ENCODE measurements around the gene LDB2.

DNA sequence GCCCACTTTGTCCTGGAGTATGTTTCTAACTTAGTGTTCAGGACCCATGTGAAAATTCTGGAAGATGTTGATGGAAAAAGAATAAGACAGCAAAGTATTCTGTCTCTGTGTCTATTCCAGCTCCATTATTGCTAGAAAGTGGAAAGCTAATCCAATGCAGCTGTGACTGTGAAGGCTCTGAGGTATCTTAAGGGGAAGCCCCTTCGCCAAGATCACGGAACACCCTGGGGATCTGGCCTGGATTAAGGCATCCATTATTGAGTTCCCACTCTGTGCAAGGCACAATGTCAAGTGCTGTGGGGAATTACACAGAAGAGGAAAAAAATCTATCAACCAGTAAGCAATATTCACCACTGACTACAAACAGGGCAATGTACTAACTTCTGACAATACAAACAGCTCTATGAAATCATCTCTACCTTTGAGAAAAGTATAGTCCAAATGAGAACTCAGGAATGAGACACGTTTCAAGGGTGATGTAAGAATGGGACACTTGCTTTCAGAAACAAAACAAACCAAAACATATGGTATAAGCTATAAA lies 222.1 kb downstream of the LDB2 start:
- no peak for TF ChIP-seq YY1 (IDR thresholded peaks at IDR 0.05; ENCODE audit: insufficient read depth, insufficient read length)
- no peak for TF ChIP-seq SUZ12 (IDR thresholded peaks at IDR 0.05; ENCODE audit: extremely low read depth, insufficient read depth, insufficient read length)
- no peak for TF ChIP-seq ZNF274 (IDR thresholded peaks at IDR 0.05; ENCODE audit: low read depth, low read length)

Measured in NT2/D1 (cell line).